Activated CD8-positive, alpha-beta memory T cell treated with anti-CD3 and anti-CD28 coated beads, Interleukin-2, amount 50 U/mL, for 48 hours (primary cell): ENCODE measurements around the gene IGIP.
"Not testable (repeated sequence)": the region's sequence is repeated elsewhere in the genome, so short reads cannot be mapped to it uniquely, and the experiment has no call there.

Experiments
- DNase-seq: peaks from one replicate; pipeline ENCODE4 v3.0.0-alpha.2; 2020

IGIP gene

GRCh38 chr5:140142856-140143255, 17.1 kb downstream of the IGIP start:
- peak; percentile 40 for DNase-seq

- DNase-seq: peak; percentile 39
Measured at GRCh38 chr5:140143521-140144258, 18.0 kb downstream of the IGIP start.

GRCh38 chr5:140145256-140145655, 19.5 kb downstream of the IGIP start:
- no peak for DNase-seq

- DNase-seq: peak; percentile 83
Measured at GRCh38 chr5:140145818-140146522, 20.2 kb downstream of the IGIP start.

- no peak for DNase-seq
Measured at GRCh38 chr5:140146523-140146842, 20.7 kb downstream of the IGIP start.

- no peak for DNase-seq
Measured at GRCh38 chr5:140147460-140147859, 21.7 kb downstream of the IGIP start.

GRCh38 chr5:140148508-140148907, 22.8 kb downstream of the IGIP start:
- DNase-seq: no peak

GRCh38 chr5:140150201-140150600, 24.5 kb downstream of the IGIP start:
- peak; percentile 8 for DNase-seq

GRCh38 chr5:140151144-140152021, 25.6 kb downstream of the IGIP start:
- DNase-seq: no peak

- DNase-seq: no peak
Measured at GRCh38 chr5:140152022-140152999, 26.6 kb downstream of the IGIP start.

- DNase-seq: no peak
Measured at GRCh38 chr5:140153255-140153654, 27.5 kb downstream of the IGIP start.

- DNase-seq: no peak
Measured at GRCh38 chr5:140153905-140154304, 28.2 kb downstream of the IGIP start.

GRCh38 chr5:140154710-140155381, 29.1 kb downstream of the IGIP start:
- DNase-seq: not testable (repeated sequence)

GRCh38 chr5:140157032-140157781, 31.5 kb downstream of the IGIP start:
- peak; percentile 95 for DNase-seq

GRCh38 chr5:140159014-140159927, 33.5 kb downstream of the IGIP start:
- no peak for DNase-seq

GRCh38 chr5:140162275-140162674, 36.5 kb downstream of the IGIP start:
- no peak for DNase-seq

GRCh38 chr5:140162781-140163180, 37.0 kb downstream of the IGIP start:
- no peak for DNase-seq

GRCh38 chr5:140165101-140165922, 39.6 kb downstream of the IGIP start:
- DNase-seq: no peak

GRCh38 chr5:140165923-140166270, 40.2 kb downstream of the IGIP start:
- no peak for DNase-seq
